IPS-15b (cell line): Measurements from ENCODE around the gene NTRK2.

Experiments
- H3K27me3 ChIP-seq: one replicate; pipeline ENCODE4 v1.6.1; 2013; ENCODE audit warnings: low read length; ENCODE audit not compliant: control insufficient read depth, insufficient read depth
- H3K36me3 ChIP-seq: one replicate; pipeline ENCODE4 v1.6.1; 2013; ENCODE audit warnings: low read length; ENCODE audit not compliant: control insufficient read depth, insufficient read depth
- H3K4me1 ChIP-seq: one replicate; pipeline ENCODE4 v1.6.1; 2013; ENCODE audit warnings: mild to moderate bottlenecking, low read length; ENCODE audit not compliant: control insufficient read depth, insufficient read depth
- H3K4me3 ChIP-seq: one replicate; pipeline ENCODE4 v1.5.1; 2013; ENCODE audit warnings: low read depth, low read length
- H3K9ac ChIP-seq: one replicate; pipeline ENCODE4 v1.6.1; 2013; ENCODE audit warnings: low read depth, mild to moderate bottlenecking, low read length
- H3K9me3 ChIP-seq: one replicate; pipeline ENCODE4 v1.6.1; 2013; ENCODE audit warnings: mild to moderate bottlenecking, low read length; ENCODE audit not compliant: control insufficient read depth, insufficient read depth

NTRK2 gene

GRCh38 chr9:84843175-84843824 lies 173.8 kb downstream of the NTRK2 start:
- Histone ChIP-seq H3K9ac (no peak overlapping the region), H3K27me3 (no peaks in the 10 kb centered on the region), H3K4me1 (peaks cover 12% of the 10 kb centered on the region), H3K9me3 (no peaks in the 10 kb centered on the region), H3K36me3 (no peaks in the 10 kb centered on the region), H3K4me3 (no peak overlapping the region)

GRCh38 chr9:84845956-84846900 lies 176.7 kb downstream of the NTRK2 start:
- Histone ChIP-seq H3K36me3 (no peaks in the 10 kb centered on the region), H3K4me1 (peaks cover 20% of the 10 kb centered on the region), H3K9me3 (no peaks in the 10 kb centered on the region), H3K4me3 (no peak overlapping the region), H3K9ac (no peak overlapping the region), H3K27me3 (no peaks in the 10 kb centered on the region)

GRCh38 chr9:84846906-84847305 lies 177.4 kb downstream of the NTRK2 start:
- no peak overlapping the region for H3K9ac ChIP-seq
- no peak overlapping the region for H3K4me3 ChIP-seq
- no peaks in the 10 kb centered on the region for H3K27me3 ChIP-seq
- H3K36me3 ChIP-seq: no peaks in the 10 kb centered on the region
- peaks cover 26% of the 10 kb centered on the region for H3K4me1 ChIP-seq
- no peaks in the 10 kb centered on the region for H3K9me3 ChIP-seq

DNA sequence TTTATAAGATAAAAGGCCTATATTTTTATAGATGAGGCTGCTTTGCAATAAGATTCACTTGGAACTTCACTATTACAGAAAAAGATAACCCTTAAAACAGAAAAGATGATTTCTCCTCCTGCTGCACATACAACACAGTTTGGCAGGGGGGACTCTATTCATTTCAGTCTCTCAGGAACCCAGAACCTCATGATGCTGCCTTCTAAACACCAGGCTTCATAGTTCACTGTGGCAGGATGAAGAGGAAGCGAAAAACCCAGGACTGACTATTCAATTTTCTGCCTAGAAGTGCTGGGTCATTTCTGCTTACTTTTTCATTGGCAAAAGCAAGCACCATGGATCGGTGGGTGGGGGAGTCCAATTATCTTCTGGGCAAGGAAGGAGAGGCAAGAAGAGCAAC lies 179.5 kb downstream of the NTRK2 start:
- H3K9ac ChIP-seq: no peak overlapping the region
- H3K36me3 ChIP-seq: no peaks in the 10 kb centered on the region
- H3K9me3 ChIP-seq: no peaks in the 10 kb centered on the region
- H3K4me3 ChIP-seq: no peak overlapping the region
- peaks cover 36% of the 10 kb centered on the region for H3K4me1 ChIP-seq
- H3K27me3 ChIP-seq: no peaks in the 10 kb centered on the region

DNA sequence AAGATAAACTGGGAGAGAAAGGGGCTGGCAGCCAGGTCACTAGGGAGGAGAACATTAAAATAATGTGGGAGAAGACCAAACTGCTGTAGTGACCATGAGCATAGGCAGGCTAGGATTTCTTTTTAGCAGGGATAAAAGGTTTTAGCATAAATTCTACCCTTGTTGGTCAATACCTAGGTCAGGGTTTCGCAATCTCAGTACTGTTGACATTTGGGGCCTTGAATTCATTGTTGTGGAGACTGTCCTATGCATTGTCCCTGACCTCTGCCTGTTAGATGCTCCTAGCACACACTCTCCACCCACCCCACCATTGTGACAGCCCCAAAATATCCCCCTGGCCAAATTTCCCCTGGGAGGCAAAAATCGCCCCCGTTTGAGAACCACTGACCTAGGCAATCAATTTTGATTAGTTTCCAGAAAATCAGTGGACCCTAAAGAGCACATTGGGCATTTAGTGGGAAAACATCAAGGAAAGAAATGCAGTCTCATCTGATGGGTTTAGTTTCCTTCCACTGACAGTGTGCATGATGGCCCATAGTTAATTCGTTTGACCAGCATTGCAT lies 181.4 kb downstream of the NTRK2 start:
- H3K4me1 ChIP-seq: peaks cover 36% of the 10 kb centered on the region
- no peaks in the 10 kb centered on the region for H3K9me3 ChIP-seq
- no peak overlapping the region for H3K4me3 ChIP-seq
- H3K9ac ChIP-seq: no peak overlapping the region
- no peaks in the 10 kb centered on the region for H3K27me3 ChIP-seq
- H3K36me3 ChIP-seq: no peaks in the 10 kb centered on the region

- H3K27me3 ChIP-seq: no peaks in the 10 kb centered on the region
- no peaks in the 10 kb centered on the region for H3K9me3 ChIP-seq
- no peak overlapping the region for H3K9ac ChIP-seq
- no peaks in the 10 kb centered on the region for H3K36me3 ChIP-seq
- H3K4me1 ChIP-seq: peaks cover 25% of the 10 kb centered on the region
- no peak overlapping the region for H3K4me3 ChIP-seq
These were observed 182.5 kb downstream of the NTRK2 start for GRCh38 chr9:84851935-84852585.

- no peak overlapping the region for H3K4me3 ChIP-seq
- no peaks in the 10 kb centered on the region for H3K27me3 ChIP-seq
- H3K4me1 ChIP-seq: peaks cover 23% of the 10 kb centered on the region
- no peak overlapping the region for H3K9ac ChIP-seq
- no peaks in the 10 kb centered on the region for H3K9me3 ChIP-seq
- H3K36me3 ChIP-seq: no peaks in the 10 kb centered on the region
These were observed 183.2 kb downstream of the NTRK2 start for GRCh38 chr9:84852617-84853301.

DNA sequence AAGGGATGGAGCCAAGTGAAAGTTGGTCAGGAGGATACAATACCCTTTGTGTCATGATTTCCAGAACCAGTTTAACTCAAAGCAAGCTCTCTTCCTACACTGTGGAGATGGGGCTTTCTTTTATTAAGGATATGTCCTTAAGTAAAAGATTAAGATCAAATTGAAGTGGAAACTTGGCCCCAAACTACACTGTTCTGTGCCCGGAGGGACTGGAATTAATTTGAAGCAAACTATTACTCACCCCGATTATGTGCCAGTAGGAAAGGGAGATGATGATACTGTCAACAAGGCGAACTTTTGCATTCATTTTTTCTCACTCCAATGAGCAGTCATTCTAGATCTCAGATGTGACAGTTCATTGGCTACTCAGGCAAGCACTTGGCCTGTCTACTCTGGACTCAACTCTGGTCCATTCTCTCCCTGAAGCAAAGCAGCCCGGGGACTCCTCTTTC lies 186.7 kb downstream of the NTRK2 start:
- H3K4me1 ChIP-seq: peaks cover 21% of the 10 kb centered on the region
- H3K27me3 ChIP-seq: peaks cover 3% of the 10 kb centered on the region
- no peaks in the 10 kb centered on the region for H3K9me3 ChIP-seq
- H3K36me3 ChIP-seq: no peaks in the 10 kb centered on the region
- H3K4me3 ChIP-seq: no peak overlapping the region
- H3K9ac ChIP-seq: no peak overlapping the region

GRCh38 chr9:84857211-84857610 lies 187.7 kb downstream of the NTRK2 start:
- Histone ChIP-seq H3K4me1 (peaks cover 15% of the 10 kb centered on the region), H3K9ac (no peak overlapping the region), H3K9me3 (no peaks in the 10 kb centered on the region), H3K4me3 (no peak overlapping the region), H3K27me3 (peaks cover 3% of the 10 kb centered on the region), H3K36me3 (no peaks in the 10 kb centered on the region)

GRCh38 chr9:84858364-84858763 lies 188.8 kb downstream of the NTRK2 start:
- Histone ChIP-seq H3K4me1 (peaks cover 14% of the 10 kb centered on the region), H3K9me3 (no peaks in the 10 kb centered on the region), H3K4me3 (no peak overlapping the region), H3K36me3 (no peaks in the 10 kb centered on the region), H3K27me3 (peaks cover 3% of the 10 kb centered on the region), H3K9ac (no peak overlapping the region)
